Measurements from ENCODE around the gene LPAR6. TPM values are rescaled to one million over a fixed set of nuclear protein-coding genes. Genes with fewer than 3 reads are reported as not detected.
A peak's percentile ranks its signal among the peaks of the same experiment; 100 is the strongest.

The LPAR6 gene
- total RNA-seq, 1 donor from 2014 or later, result 4.1 TPM

DNA sequence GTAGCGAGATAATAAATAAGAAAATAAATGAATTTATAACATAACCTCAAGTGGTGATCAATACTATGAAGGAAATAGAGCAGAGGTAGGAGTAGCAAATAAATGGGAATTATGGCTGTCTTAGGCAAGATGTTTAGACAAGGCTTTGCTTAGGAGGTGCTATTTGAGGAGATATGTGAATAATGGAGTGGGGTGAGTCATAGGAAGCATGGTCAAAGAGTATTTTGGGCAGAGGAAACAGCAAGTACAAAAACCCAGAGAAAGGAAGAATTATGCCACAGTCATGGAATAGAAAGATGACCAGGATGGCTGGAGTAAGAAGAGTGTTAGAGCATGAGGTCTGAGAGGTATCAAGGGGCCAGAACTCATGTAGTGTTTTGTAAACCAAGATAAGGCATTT, 33.6 kb upstream of the LPAR6 start:
- Histone ChIP-seq H3K4me2 (ENCODE audit: low read length) (peak overlapping the region; percentile 68), H3K79me2 (ENCODE audit: insufficient read depth, low read length) (no peaks in the 10 kb centered on the region), H3K4me1 (ENCODE audit: insufficient read depth, low read length) (peaks cover 12% of the 10 kb centered on the region), H3K9me3 (ENCODE audit: insufficient read depth, low read depth, low read length) (peaks cover 2% of the 10 kb centered on the region), H3K9ac (ENCODE audit: low read length) (no peak overlapping the region), H3K4me3 (ENCODE audit: insufficient read depth, low read depth, low read length) (no peak overlapping the region), H4K20me1 (ENCODE audit: insufficient read depth, low read length) (no peaks in the 10 kb centered on the region), H3K27ac (ENCODE audit: low read depth, low read length) (peak overlapping the region; percentile 12), H3K27me3 (ENCODE audit: insufficient read depth, low read length) (no peaks in the 10 kb centered on the region), H2AFZ (ENCODE audit: low read depth, low read length) (no peak overlapping the region), H3K36me3 (ENCODE audit: insufficient read depth, low read length) (no peaks in the 10 kb centered on the region)
- H3K36me3 Mint-ChIP-seq (ENCODE audit: low read depth, unreplicated experiment), result peaks cover 5% of the 10 kb centered on the region
- no peak overlapping the region for H3K27ac Mint-ChIP-seq (ENCODE audit: unreplicated experiment)
- TF ChIP-seq EZH2 (IDR thresholded peaks at IDR 0.05; ENCODE audit: insufficient read depth, low read length) (no peak), CTCF (IDR thresholded peaks at IDR 0.05; ENCODE audit: insufficient read depth, low read depth, low read length) (no peak)
- H3K4me1 Mint-ChIP-seq (ENCODE audit: low read depth, unreplicated experiment), result no peaks in the 10 kb centered on the region
- no peaks in the 10 kb centered on the region for H3K27me3 Mint-ChIP-seq (ENCODE audit: low read depth, unreplicated experiment)
- H3K9me3 Mint-ChIP-seq (ENCODE audit: unreplicated experiment), result peaks cover 9% of the 10 kb centered on the region
- FAIRE-seq, result peak; percentile 95
- H3K4me3 Mint-ChIP-seq (ENCODE audit: unreplicated experiment), result no peak overlapping the region
- DNase-seq (ENCODE audit: low read depth), result peak; percentile 78

- H3K4me1 Mint-ChIP-seq (ENCODE audit: low read depth, unreplicated experiment), result no peaks in the 10 kb centered on the region
- Histone ChIP-seq H3K4me1 (ENCODE audit: insufficient read depth, low read length) (peaks cover 9% of the 10 kb centered on the region), H2AFZ (ENCODE audit: low read depth, low read length) (no peak overlapping the region), H3K27ac (ENCODE audit: low read depth, low read length) (no peak overlapping the region), H3K4me3 (ENCODE audit: insufficient read depth, low read depth, low read length) (no peak overlapping the region), H3K9me3 (ENCODE audit: insufficient read depth, low read depth, low read length) (no peaks in the 10 kb centered on the region), H3K36me3 (ENCODE audit: insufficient read depth, low read length) (no peaks in the 10 kb centered on the region), H3K4me2 (ENCODE audit: low read length) (no peak overlapping the region), H4K20me1 (ENCODE audit: insufficient read depth, low read length) (no peaks in the 10 kb centered on the region), H3K9ac (ENCODE audit: low read length) (no peak overlapping the region), H3K79me2 (ENCODE audit: insufficient read depth, low read length) (no peaks in the 10 kb centered on the region), H3K27me3 (ENCODE audit: insufficient read depth, low read length) (no peaks in the 10 kb centered on the region)
- no peak overlapping the region for H3K4me3 Mint-ChIP-seq (ENCODE audit: unreplicated experiment)
- no peaks in the 10 kb centered on the region for H3K9me3 Mint-ChIP-seq (ENCODE audit: unreplicated experiment)
- FAIRE-seq (no peak), DNase-seq (ENCODE audit: low read depth) (no peak)
- no peak overlapping the region for H3K27ac Mint-ChIP-seq (ENCODE audit: unreplicated experiment)
- H3K36me3 Mint-ChIP-seq (ENCODE audit: low read depth, unreplicated experiment), result no peaks in the 10 kb centered on the region
- no peaks in the 10 kb centered on the region for H3K27me3 Mint-ChIP-seq (ENCODE audit: low read depth, unreplicated experiment)
- TF ChIP-seq EZH2 (IDR thresholded peaks at IDR 0.05; ENCODE audit: insufficient read depth, low read length) (no peak), CTCF (IDR thresholded peaks at IDR 0.05; ENCODE audit: insufficient read depth, low read depth, low read length) (no peak)
These were observed 30.7 kb upstream of the LPAR6 start for GRCh38 chr13:48443442-48444208.

DNA sequence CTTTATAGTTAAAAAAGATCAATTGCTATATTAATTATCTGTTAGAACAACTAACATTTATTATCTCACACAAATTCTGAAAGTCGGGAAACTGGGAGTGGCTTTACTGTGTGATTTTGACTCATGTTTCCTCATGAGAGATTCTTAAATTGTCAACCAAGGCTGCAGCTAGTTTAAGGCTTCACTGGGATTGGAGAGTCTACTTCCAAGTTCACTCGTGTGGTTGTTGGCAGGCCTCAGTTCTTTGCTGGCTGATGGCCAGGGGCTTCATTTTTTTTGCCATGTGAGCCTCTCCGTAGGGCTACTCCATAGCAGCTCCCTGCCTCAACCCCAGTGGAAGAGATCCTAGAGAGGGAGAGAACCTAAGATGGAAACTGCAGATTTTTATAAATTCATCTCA, 24.5 kb upstream of the LPAR6 start:
- no peak overlapping the region for H3K4me3 ChIP-seq (ENCODE audit: insufficient read depth, low read depth, low read length)
- H3K9me3 Mint-ChIP-seq (ENCODE audit: unreplicated experiment), result no peaks in the 10 kb centered on the region
- peaks cover under 1% of the 10 kb centered on the region for H3K4me1 ChIP-seq (ENCODE audit: insufficient read depth, low read length)
- no peaks in the 10 kb centered on the region for H3K79me2 ChIP-seq (ENCODE audit: insufficient read depth, low read length)
- H2AFZ ChIP-seq (ENCODE audit: low read depth, low read length), result no peak overlapping the region
- TF ChIP-seq CTCF (IDR thresholded peaks at IDR 0.05; ENCODE audit: insufficient read depth, low read depth, low read length) (no peak), EZH2 (IDR thresholded peaks at IDR 0.05; ENCODE audit: insufficient read depth, low read length) (no peak)
- peaks cover 1% of the 10 kb centered on the region for H3K4me1 Mint-ChIP-seq (ENCODE audit: low read depth, unreplicated experiment)
- H3K27ac Mint-ChIP-seq (ENCODE audit: unreplicated experiment), result no peak overlapping the region
- FAIRE-seq (no peak), DNase-seq (ENCODE audit: low read depth) (peak; percentile 62)
- H3K36me3 ChIP-seq (ENCODE audit: insufficient read depth, low read length), result no peaks in the 10 kb centered on the region
- H3K4me3 Mint-ChIP-seq (ENCODE audit: unreplicated experiment), result no peak overlapping the region
- no peak overlapping the region for H3K9ac ChIP-seq (ENCODE audit: low read length)
- H3K27me3 Mint-ChIP-seq (ENCODE audit: low read depth, unreplicated experiment), result no peaks in the 10 kb centered on the region
- no peaks in the 10 kb centered on the region for H3K27me3 ChIP-seq (ENCODE audit: insufficient read depth, low read length)
- H3K4me2 ChIP-seq (ENCODE audit: low read length), result no peak overlapping the region
- no peaks in the 10 kb centered on the region for H3K9me3 ChIP-seq (ENCODE audit: insufficient read depth, low read depth, low read length)
- H3K27ac ChIP-seq (ENCODE audit: low read depth, low read length), result no peak overlapping the region
- H3K36me3 Mint-ChIP-seq (ENCODE audit: low read depth, unreplicated experiment), result no peaks in the 10 kb centered on the region
- no peaks in the 10 kb centered on the region for H4K20me1 ChIP-seq (ENCODE audit: insufficient read depth, low read length)
